IMR-90 (cell line): ENCODE data around the gene TSEN54. TPM values are rescaled to one million over a fixed set of nuclear protein-coding genes. Genes with fewer than 3 reads are reported as not detected.

ENCODE experiments used
- ATAC-seq: fragments of 200-7000 bp; cut with Tn5 transposase; 2 replicates; pipeline ENCODE4 v1.9.1; 2020; ENCODE audit warnings: low read depth, mild to moderate bottlenecking, moderate library complexity
- BruUV-seq: library from RNA; stranded (reverse); fragments of 400-500 nt; replicated peaks from 2 replicates; lab custom pipeline; 2021; lab: Mats Ljungman, UMichigan
- CTCF ChIA-PET: fragments of 300-600 bp; formaldehyde crosslinking; extraction: SDS; loops from one replicate; lab custom pipeline; 2021; ENCODE audit warnings: antibody characterized with exemption; lab: Yijun Ruan, JAX
- POLR2A ChIA-PET: fragments of 300-600 bp; sonication (Branson Sonifier 250); formaldehyde crosslinking; loops from one replicate; lab custom pipeline; 2022; ENCODE audit warnings: antibody characterized with exemption; ENCODE audit not compliant: unreplicated experiment; lab: Charles Lee
- DNase-seq: peaks from one replicate; pipeline ENCODE4 v3.0.0; 2013
- H2AFZ ChIP-seq: replicated peaks from 2 replicates; pipeline ENCODE3; 2013; ENCODE audit warnings: low read length, mild to moderate bottlenecking; ENCODE audit not compliant: poor library complexity
- H2AK5ac ChIP-seq: 2 replicates; pipeline ENCODE4 v1.6.1; 2013; ENCODE audit warnings: low read depth, low read length, inconsistent platforms
- H2AK9ac ChIP-seq: replicated peaks from 2 replicates; pipeline ENCODE3; 2013; ENCODE audit warnings: mild to moderate bottlenecking, low read depth, low read length, moderate library complexity; ENCODE audit not compliant: poor library complexity
- H2BK120ac ChIP-seq: 2 replicates; pipeline ENCODE4 v1.6.1; 2013; ENCODE audit warnings: low read depth, low read length, inconsistent platforms
- H2BK15ac ChIP-seq: 3 replicates; pipeline ENCODE4 v1.6.1; 2013; ENCODE audit warnings: low read depth, low read length, inconsistent platforms
- H2BK20ac ChIP-seq: 2 replicates; pipeline ENCODE4 v1.6.1; 2013; ENCODE audit warnings: low read depth, mild to moderate bottlenecking, inconsistent platforms, low read length, moderate library complexity
- H2BK5ac ChIP-seq: 2 replicates; pipeline ENCODE4 v1.6.1; 2013; ENCODE audit warnings: mild to moderate bottlenecking, low read depth, low read length, inconsistent platforms; ENCODE audit not compliant: poor library complexity, severe bottlenecking
- H3K14ac ChIP-seq: replicated peaks from 2 replicates; pipeline ENCODE4 v1.6.1; 2013; ENCODE audit warnings: low read depth, low read length, inconsistent platforms
- H3K18ac ChIP-seq: 2 replicates; pipeline ENCODE4 v1.6.1; 2013; ENCODE audit warnings: low read depth, low read length, control low read depth
- H3K23ac ChIP-seq: 2 replicates; pipeline ENCODE4 v1.6.1; 2013; ENCODE audit warnings: low read depth, low read length, inconsistent platforms
- H3K27ac ChIP-seq: 2 replicates; pipeline ENCODE4 v1.5.1; 2013; ENCODE audit warnings: mild to moderate bottlenecking, control low read depth, low read length; ENCODE audit not compliant: insufficient read depth
- H3K27me3 ChIP-seq: 2 replicates; pipeline ENCODE4 v1.6.1; 2013; ENCODE audit warnings: low read length; ENCODE audit not compliant: control insufficient read depth, insufficient read depth
- H3K36me3 ChIP-seq: 2 replicates; pipeline ENCODE4 v1.6.1; 2013; ENCODE audit warnings: low read length, mixed read lengths; ENCODE audit not compliant: control insufficient read depth, insufficient read depth
- H3K4ac ChIP-seq: 2 replicates; pipeline ENCODE4 v1.6.1; 2013; ENCODE audit warnings: low read depth, low read length, inconsistent platforms
- H3K4me1 ChIP-seq: 2 replicates; pipeline ENCODE4 v1.6.1; 2013; ENCODE audit warnings: low read length, mixed read lengths; ENCODE audit not compliant: control insufficient read depth, insufficient read depth
- H3K4me2 ChIP-seq: 2 replicates; pipeline ENCODE4 v1.6.1; 2013; ENCODE audit warnings: low read depth, mild to moderate bottlenecking, control low read depth, low read length, moderate library complexity
- H3K4me3 ChIP-seq: 2 replicates; pipeline ENCODE4 v1.5.1; 2013; ENCODE audit warnings: low read depth, mild to moderate bottlenecking, control low read depth, low read length, moderate library complexity; ENCODE audit not compliant: insufficient read depth
- H3K56ac ChIP-seq: 2 replicates; pipeline ENCODE4 v1.6.1; 2013; ENCODE audit warnings: low read length, inconsistent platforms; ENCODE audit not compliant: insufficient read depth; ENCODE audit errors: extremely low read depth
- H3K79me1 ChIP-seq, 2 experiments: 2 replicates each; pipeline ENCODE4 v1.6.1; 2013; ENCODE audit warnings: low read length in 2 of 2, inconsistent platforms in 1 of 2, low read depth in 1 of 2
- H3K9ac ChIP-seq: 2 replicates; pipeline ENCODE4 v1.6.1; 2013; ENCODE audit warnings: low read depth, low read length, control low read depth
- H3K9me1 ChIP-seq: 2 replicates; pipeline ENCODE4 v1.6.1; 2013; ENCODE audit warnings: low read length, inconsistent platforms; ENCODE audit not compliant: insufficient read depth
- H3K9me3 ChIP-seq: 2 replicates; pipeline ENCODE4 v1.6.1; 2013; ENCODE audit warnings: low read length; ENCODE audit not compliant: control insufficient read depth, insufficient read depth
- H4K20me1 ChIP-seq: 2 replicates; pipeline ENCODE4 v1.6.1; 2013; ENCODE audit warnings: low read length, inconsistent platforms; ENCODE audit not compliant: insufficient read depth
- H4K5ac ChIP-seq: 2 replicates; pipeline ENCODE4 v1.6.1; 2013; ENCODE audit warnings: mild to moderate bottlenecking, low read depth, low read length, control low read depth
- H4K8ac ChIP-seq, 2 experiments: 2 replicates each; pipeline ENCODE4 v1.6.1; 2013; ENCODE audit warnings: low read depth in 2 of 2, low read length in 2 of 2, control low read depth in 1 of 2, inconsistent platforms in 1 of 2
- H4K91ac ChIP-seq: 2 replicates; pipeline ENCODE4 v1.6.1; 2013; ENCODE audit warnings: low read depth, low read length, inconsistent platforms; ENCODE audit not compliant: insufficient read depth
- BHLHE40 ChIP-seq: fragments of 150-350 bp; IDR thresholded peaks from 2 replicates; pipeline ENCODE4 v1.6.1; 2016; ENCODE audit warnings: mild to moderate bottlenecking, low read depth, low read length
- CEBPB ChIP-seq: IDR thresholded peaks from 2 replicates; pipeline ENCODE4 v1.6.1; 2012; ENCODE audit warnings: low read depth, low read length, improper control_type of control experiment
- CHD1 ChIP-seq: IDR thresholded peaks from 2 replicates; pipeline ENCODE4 v1.6.1; 2012; ENCODE audit warnings: low read depth, low read length, improper control_type of control experiment
- CTCF ChIP-seq: conservative IDR thresholded peaks from 2 replicates; pipeline ENCODE4 v1.5.1; 2012; ENCODE audit warnings: mild to moderate bottlenecking, low read depth, low read length, improper control_type of control experiment
- ELK1 ChIP-seq: fragments of 150-350 bp; IDR thresholded peaks from 2 replicates; pipeline ENCODE4 v1.6.1; 2016; ENCODE audit warnings: low read depth, mild to moderate bottlenecking, low read length, moderate library complexity, borderline replicate concordance
- FOS ChIP-seq: fragments of 150-350 bp; IDR thresholded peaks from 2 replicates; pipeline ENCODE4 v1.6.1; 2016; ENCODE audit warnings: low read depth, low read length
- MAFK ChIP-seq: IDR thresholded peaks from 2 replicates; pipeline ENCODE4 v1.6.1; 2012; ENCODE audit warnings: low read depth, low read length, improper control_type of control experiment
- MAZ ChIP-seq: IDR thresholded peaks from 2 replicates; pipeline ENCODE4 v1.6.1; 2012; ENCODE audit warnings: low read depth, mild to moderate bottlenecking, low read length, improper control_type of control experiment, moderate library complexity, borderline replicate concordance
- MXI1 ChIP-seq: IDR thresholded peaks from 2 replicates; pipeline ENCODE4 v1.6.1; 2012; ENCODE audit warnings: low read depth, mild to moderate bottlenecking, low read length, moderate library complexity, borderline replicate concordance
- NFE2L2 ChIP-seq: fragments of 150-350 bp; IDR thresholded peaks from 2 replicates; pipeline ENCODE4 v1.6.1; 2016; ENCODE audit warnings: low read depth, mild to moderate bottlenecking, low read length
- POLR2A ChIP-seq: IDR thresholded peaks from 2 replicates; pipeline ENCODE4 v1.6.1; 2012; ENCODE audit warnings: mild to moderate bottlenecking, low read depth, low read length
- RAD21 ChIP-seq: IDR thresholded peaks from 2 replicates; pipeline ENCODE4 v1.6.1; 2012; ENCODE audit warnings: low read length, improper control_type of control experiment
- RCOR1 ChIP-seq: IDR thresholded peaks from 2 replicates; pipeline ENCODE4 v1.6.1; 2012; ENCODE audit warnings: mild to moderate bottlenecking, low read length, improper control_type of control experiment; ENCODE audit not compliant: insufficient replicate concordance
- RFX5 ChIP-seq: IDR thresholded peaks from 2 replicates; pipeline ENCODE4 v1.8.0; 2012; ENCODE audit warnings: low read depth, mild to moderate bottlenecking, low read length, moderate library complexity
- SMC3 ChIP-seq: fragments of 150-350 bp; IDR thresholded peaks from 2 replicates; pipeline ENCODE4 v1.6.1; 2016; ENCODE audit warnings: low read depth, mild to moderate bottlenecking, antibody characterized with exemption, low read length, moderate library complexity
- WGBS, 2 experiments: methylation state at CpG; one replicate each; pipeline versions ENCODE4 v1.1.5 to v1.1.7; 2013; ENCODE audit warnings: missing lambda C conversion rate in 2 of 2; ENCODE audit not compliant: insufficient read length in 1 of 2; ENCODE audit errors: extremely low coverage in 2 of 2; 5-methylcytosine and 5-hydroxymethylcytosine counted together
- dilution Hi-C: fragments of 300-500 bp; cut with HindIII; formaldehyde crosslinking; loops from one replicate; pipeline ENCODE4 v1.14.3; 2018; ENCODE audit warnings: low sequenced_read_pairs; ENCODE audit not compliant: unreplicated experiment
- in situ Hi-C: fragments of 300-500 bp; cut with MboI; formaldehyde crosslinking; loops from 3 replicates; pipeline ENCODE4 v1.14.3; 2019; ENCODE audit warnings: low sequenced_read_pairs, inconsistent platforms, mixed read lengths
- intact Hi-C: fragments of 100-400 bp; cut with micrococcal nuclease; formaldehyde crosslinking; loops from 2 replicates; pipeline ENCODE4 v1.10.0; 2022
- polyA plus RNA-seq, 3 experiments: library from polyadenylated mRNA; depleted of rRNA; stranded (reverse); fragments of >200 nt; gene quantifications; 2 replicates each; pipeline ENCODE4 v1.2.3, GENCODE V29; 2012; ENCODE audit warnings: low replicate concordance in 1 of 3
- total RNA-seq: library from RNA; depleted of rRNA; stranded (reverse); fragments of >200 nt; gene quantifications from 2 replicates; pipeline ENCODE4 v1.2.3, GENCODE V29; 2012
- TF ChIP-seq, protein P1 (sequence below): fragments of 150-350 bp; IDR thresholded peaks from 2 replicates; pipeline ENCODE4 v1.6.1; 2017; ENCODE audit warnings: mild to moderate bottlenecking, antibody characterized with exemption, low read length, low read depth

TSEN54 gene
- total and polyA plus RNA-seq, 2 of the 4 experiments (the other 2 are of a cell fraction): 7.2 to 14.9 TPM

- Histone ChIP-seq H3K79me1 (no peaks in the 10 kb centered on the region), H2BK5ac (no peak overlapping the region), H3K36me3 (no peaks in the 10 kb centered on the region), H2BK20ac (no peak overlapping the region), H2BK120ac (no peak overlapping the region), H2AFZ (no peak overlapping the region), H4K91ac (no peak overlapping the region), H4K5ac (no peak overlapping the region), H3K27ac (no peak overlapping the region), H3K4me2 (no peak overlapping the region), H2BK15ac (no peak overlapping the region), H3K14ac (no peak overlapping the region), H3K4me1 (peaks cover 11% of the 10 kb centered on the region), H3K23ac (no peak overlapping the region), H3K9me1 (peaks cover 11% of the 10 kb centered on the region; the same call in 1 of the 2 replicates), H2AK9ac (no peak overlapping the region), H3K18ac (no peak overlapping the region), H3K56ac (no peak overlapping the region), H4K20me1 (no peaks in the 10 kb centered on the region), H4K8ac (no peak overlapping the region), H3K4ac (no peak overlapping the region), H3K9ac (no peak overlapping the region), H3K9me3 (no peaks in the 10 kb centered on the region), H3K27me3 (no peaks in the 10 kb centered on the region), H2AK5ac (no peak overlapping the region), H3K4me3 (no peak overlapping the region)
- in situ Hi-C loops (no loop called here), dilution Hi-C loops (no loop called here), intact Hi-C loops (no loop called here)
- no peak for DNase-seq
- 92% methylated on average over 12 of the region's 21 CpGs; no CpG with 5 or more reads in 1 of the 2 experiments for WGBS, 2 experiments
- TF ChIP-seq RAD21: no peak
- no peak for TF ChIP-seq CHD1
- no peak for TF ChIP-seq RFX5
- TF ChIP-seq CTCF: no peak
- no peak for TF ChIP-seq RCOR1
- no peak for TF ChIP-seq NFE2L2
- TF ChIP-seq SMC3: no peak
- no peak for TF ChIP-seq MXI1
- no peak for TF ChIP-seq ELK1
- no peak for TF ChIP-seq MAZ
- no peak for TF ChIP-seq BHLHE40
- TF ChIP-seq, protein P1, sequence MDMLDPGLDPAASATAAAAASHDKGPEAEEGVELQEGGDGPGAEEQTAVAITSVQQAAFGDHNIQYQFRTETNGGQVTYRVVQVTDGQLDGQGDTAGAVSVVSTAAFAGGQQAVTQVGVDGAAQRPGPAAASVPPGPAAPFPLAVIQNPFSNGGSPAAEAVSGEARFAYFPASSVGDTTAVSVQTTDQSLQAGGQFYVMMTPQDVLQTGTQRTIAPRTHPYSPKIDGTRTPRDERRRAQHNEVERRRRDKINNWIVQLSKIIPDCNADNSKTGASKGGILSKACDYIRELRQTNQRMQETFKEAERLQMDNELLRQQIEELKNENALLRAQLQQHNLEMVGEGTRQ: no peak
- no peak for TF ChIP-seq CEBPB
- no peak for TF ChIP-seq POLR2A
- TF ChIP-seq FOS: no peak
- no peak for TF ChIP-seq MAFK
- CTCF ChIA-PET: no interaction called here
- no TSS peak for BruUV-seq
- ATAC-seq: no peak
- POLR2A ChIA-PET: no interaction called here
These were observed 39.4 kb downstream of the TSEN54 start for GRCh38 chr17:75555679-75556153.
